GM21381 (cell line): Measurements from ENCODE around the gene PPP2R2D.
"Not testable (repeated sequence)": the region's sequence is repeated elsewhere in the genome, so short reads cannot be mapped to it uniquely, and the experiment has no call there.

Source experiments
- ATAC-seq: cut with Tn5 transposase; IDR thresholded peaks from one replicate; pipeline ENCODE4 v1.9.1; 2021; ENCODE audit warnings: mild to moderate bottlenecking, moderate library complexity; ENCODE audit not compliant: unreplicated experiment

PPP2R2D gene

GRCh38 chr10:131973160-131973951 is 72.5 kb downstream of the PPP2R2D start:
- no peak for ATAC-seq

- ATAC-seq, result no peak
Observed at GRCh38 chr10:131974034-131974817, 73.4 kb downstream of the PPP2R2D start.

DNA sequence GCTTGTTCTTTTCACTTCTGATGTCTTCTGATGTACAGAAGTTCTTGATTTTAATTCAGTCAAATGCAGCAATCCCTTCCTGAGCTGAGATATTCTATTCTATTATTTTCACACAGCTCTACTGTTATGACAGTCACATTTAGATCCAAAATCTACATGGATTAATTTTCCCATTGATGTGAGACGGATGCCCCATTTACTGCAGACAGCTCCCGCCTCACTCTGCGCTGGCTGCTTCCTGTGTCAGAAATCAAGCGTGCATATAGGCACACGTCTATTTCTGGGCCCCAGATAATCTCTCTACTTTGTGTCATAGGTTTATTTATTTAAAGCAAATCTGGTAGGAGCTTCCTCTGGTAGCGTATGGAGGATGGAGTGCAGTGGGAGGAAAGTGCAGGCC is 74.2 kb downstream of the PPP2R2D start:
- no peak for ATAC-seq

DNA sequence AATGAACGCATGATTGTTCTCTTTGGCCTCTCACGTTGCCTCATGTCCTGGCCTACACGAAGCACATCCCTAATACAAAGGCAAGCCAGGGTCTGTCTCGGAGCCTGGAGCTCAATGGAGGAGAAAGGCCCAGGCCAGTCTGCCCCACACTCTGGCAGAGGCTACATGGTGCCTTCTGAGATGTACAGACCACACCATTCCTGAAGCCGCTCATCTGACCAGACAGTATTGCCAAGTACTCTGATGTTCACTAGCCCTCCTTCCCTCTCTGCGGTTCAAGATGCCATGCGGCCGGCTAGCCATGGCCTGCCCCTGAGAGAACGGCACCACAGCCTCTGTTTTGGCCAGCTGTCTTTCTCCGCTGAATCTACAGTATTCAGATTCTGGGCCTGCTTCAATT is 75.0 kb downstream of the PPP2R2D start:
- no peak for ATAC-seq

DNA sequence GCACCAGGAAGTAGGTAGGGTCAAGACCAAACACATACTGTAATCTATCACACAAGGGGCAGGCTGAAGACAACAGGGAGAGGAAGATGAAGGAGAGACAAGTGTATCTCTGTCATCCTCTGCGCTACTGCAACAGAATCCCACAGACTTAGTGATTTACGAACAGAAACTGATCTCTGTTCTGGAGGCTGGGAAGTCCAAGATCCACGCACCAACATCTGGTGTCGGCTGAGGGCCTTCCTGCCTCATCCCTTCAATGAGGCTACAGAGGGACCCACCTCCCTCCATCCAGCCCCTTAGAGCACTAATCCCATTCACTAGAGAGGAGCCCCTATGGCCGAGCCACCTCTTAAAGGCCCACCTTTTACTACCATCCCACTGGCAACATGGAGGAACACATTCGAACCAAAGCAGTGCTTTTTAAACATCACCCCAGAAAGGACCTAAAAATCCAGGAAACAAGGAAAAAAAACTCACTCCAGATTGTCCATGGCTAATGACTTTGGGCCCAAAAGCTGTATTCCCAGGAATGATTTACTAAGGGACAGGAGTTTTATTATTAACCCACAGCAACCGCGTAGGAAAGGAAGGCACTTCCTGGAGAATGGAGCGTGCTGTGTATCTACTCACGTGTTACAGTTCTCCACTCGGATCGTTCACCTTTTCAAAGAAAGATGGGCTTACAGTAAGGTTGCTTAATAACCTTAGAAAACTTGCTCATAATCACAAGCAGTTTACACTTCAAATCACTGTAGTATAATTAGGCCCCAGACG is 76.7 kb downstream of the PPP2R2D start:
- no peak for ATAC-seq

GRCh38 chr10:131978366-131978765 is 77.6 kb downstream of the PPP2R2D start:
- ATAC-seq, result no peak

DNA sequence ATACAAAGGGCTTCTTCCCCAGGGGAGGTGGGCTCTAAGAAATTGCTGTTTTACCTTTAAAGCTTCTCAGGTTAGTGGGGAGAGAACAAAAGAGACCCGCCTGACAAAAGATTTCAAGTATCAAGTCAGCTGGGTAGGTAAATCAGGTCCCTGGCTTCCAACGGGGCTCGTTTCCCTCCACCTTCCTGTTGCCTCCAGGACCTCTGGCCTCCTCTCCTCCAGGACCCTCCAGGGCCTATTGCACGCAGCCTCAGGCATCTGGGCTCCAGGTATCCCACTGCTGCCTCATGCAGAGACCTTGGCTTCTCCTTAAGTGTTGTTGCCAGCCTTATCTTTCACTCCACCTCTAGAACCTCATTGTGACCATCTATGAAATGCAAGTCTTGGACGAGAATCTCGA is 78.0 kb downstream of the PPP2R2D start:
- ATAC-seq, result no peak

- ATAC-seq, result no peak
Observed at GRCh38 chr10:131979336-131979735, 78.5 kb downstream of the PPP2R2D start.

- ATAC-seq, result no peak
Observed at GRCh38 chr10:131979821-131980270, 79.0 kb downstream of the PPP2R2D start.

- no peak for ATAC-seq
Observed at GRCh38 chr10:131980321-131980720, 79.5 kb downstream of the PPP2R2D start.

- no peak for ATAC-seq
Observed at GRCh38 chr10:131980761-131981428, 80.1 kb downstream of the PPP2R2D start.

DNA sequence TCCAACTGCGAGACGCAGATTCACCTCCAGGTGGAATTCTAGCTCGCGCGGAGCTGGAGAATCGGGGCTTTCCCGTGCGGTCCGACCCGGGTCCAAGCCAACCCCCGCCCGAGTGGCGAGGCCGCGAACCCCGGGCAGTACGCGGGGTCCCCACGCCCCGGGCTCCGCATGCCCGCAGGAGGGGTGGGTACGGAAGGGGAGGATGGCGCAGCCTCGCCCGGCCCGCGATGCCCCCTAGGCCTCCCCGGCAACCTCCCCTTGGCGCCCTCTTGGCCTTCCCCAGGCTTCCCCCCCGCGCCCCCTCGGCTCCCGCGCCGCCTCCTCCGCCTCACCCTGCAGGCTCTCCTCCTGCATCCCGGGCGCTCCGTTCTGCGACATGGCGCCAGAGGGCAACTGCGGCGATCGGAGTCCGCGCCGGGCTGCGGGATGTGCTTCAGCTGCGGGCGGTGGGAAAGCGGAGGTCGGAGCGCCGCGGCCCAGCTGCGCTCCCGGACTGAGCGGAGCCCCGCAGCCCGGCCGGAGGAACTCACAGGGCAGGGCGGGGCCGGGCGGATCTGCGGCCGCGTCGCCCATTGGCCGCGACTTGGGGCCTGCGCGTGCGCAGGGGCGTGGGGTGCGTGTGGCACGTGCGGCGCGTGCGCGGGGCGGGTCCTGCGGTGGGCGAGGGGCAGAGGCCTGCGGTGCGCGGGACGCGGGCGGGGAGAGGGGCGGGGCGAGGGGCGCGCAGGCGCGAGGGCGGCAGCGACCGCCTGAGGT is 80.8 kb downstream of the PPP2R2D start, which contains the start of gene BNIP3:
BNIP3 (minus strand) TSS at position 495 of the 756 bp plus-strand sequence; CDS start at position 378, 117 bp downstream.
- ATAC-seq, result peak; percentile 91

GRCh38 chr10:131982185-131982756 is 81.5 kb downstream of the PPP2R2D start:
- ATAC-seq, result peak; percentile 28

- ATAC-seq, result no peak
Observed at GRCh38 chr10:131982796-131983195, 82.0 kb downstream of the PPP2R2D start.

- ATAC-seq, result no peak
Observed at GRCh38 chr10:131983780-131984179, 83.0 kb downstream of the PPP2R2D start.

- not testable (repeated sequence) for ATAC-seq
Observed at GRCh38 chr10:131986851-131987250, 86.0 kb downstream of the PPP2R2D start.

GRCh38 chr10:131987301-131987700 is 86.5 kb downstream of the PPP2R2D start:
- ATAC-seq, result not testable (repeated sequence)

GRCh38 chr10:131987786-131988185 is 87.0 kb downstream of the PPP2R2D start:
- not testable (repeated sequence) for ATAC-seq

DNA sequence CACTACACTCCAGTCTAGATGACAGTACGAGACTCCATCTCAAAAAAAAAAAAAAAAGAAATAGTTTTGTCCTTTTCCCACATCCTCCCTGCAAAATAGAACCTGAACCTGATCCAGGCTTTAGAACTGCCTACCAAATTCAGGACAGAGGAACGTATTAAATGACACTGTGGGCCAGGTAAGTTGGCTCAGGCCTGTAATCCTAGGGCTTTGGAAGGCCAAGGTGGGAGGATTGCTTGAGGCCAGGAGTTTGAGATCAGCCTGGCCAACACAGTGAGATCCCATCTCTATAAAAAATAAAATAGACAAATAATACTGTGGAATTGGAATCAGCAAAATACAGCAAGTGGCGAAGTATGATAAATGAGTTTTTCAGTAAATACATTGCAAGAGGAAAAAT is 90.9 kb downstream of the PPP2R2D start:
- no peak for ATAC-seq
